HepG2 (cell line): ENCODE data around the gene KMT2B. TPM values are rescaled to one million over a fixed set of nuclear protein-coding genes. Genes with fewer than 3 reads are reported as not detected.

Source experiments
- BATF2 ChIP-seq: sonication (generic); formaldehyde crosslinking; IDR thresholded peaks from 2 replicates; pipeline ENCODE4 v1.8.0; 2022; ENCODE audit warnings: mild to moderate bottlenecking, missing genetic modification reagents, moderate library complexity
- CREBL2 ChIP-seq: sonication (generic); formaldehyde crosslinking; IDR thresholded peaks from 2 replicates; pipeline ENCODE4 v1.8.1; 2023; ENCODE audit warnings: missing genetic modification reagents, mild to moderate bottlenecking, borderline replicate concordance
- FOXO1 ChIP-seq: sonication (generic); formaldehyde crosslinking; IDR thresholded peaks from 2 replicates; pipeline ENCODE4 v1.4.0; 2020; ENCODE audit warnings: missing genetic modification reagents
- HBP1 ChIP-seq: IDR thresholded peaks from 2 replicates; pipeline ENCODE4 v1.6.1; 2016; ENCODE audit warnings: low read depth, control low read depth
- HHEX ChIP-seq: IDR thresholded peaks from 2 replicates; pipeline ENCODE4 v1.6.1; 2016; ENCODE audit warnings: control low read depth
- HNF1B ChIP-seq: sonication (generic); formaldehyde crosslinking; IDR thresholded peaks from 2 replicates; pipeline ENCODE4 v1.5.1; 2020; ENCODE audit warnings: mild to moderate bottlenecking, moderate library complexity, missing genetic modification reagents
- MAFF ChIP-seq: IDR thresholded peaks from 2 replicates; pipeline ENCODE4 v1.6.1; 2011; ENCODE audit warnings: low read depth, low read length, improper control_type of control experiment
- MLX ChIP-seq: IDR thresholded peaks from 2 replicates; pipeline ENCODE4 v1.6.1; 2016
- ZNF101 ChIP-seq: sonication (generic); formaldehyde crosslinking; IDR thresholded peaks from 2 replicates; pipeline ENCODE4 v1.4.0; 2020; ENCODE audit warnings: mild to moderate bottlenecking, low read depth, missing genetic modification reagents, borderline replicate concordance
- ZNF205 ChIP-seq: IDR thresholded peaks from 2 replicates; pipeline ENCODE4 v1.6.1; 2018; ENCODE audit warnings: missing biosample characterization, missing genetic modification reagents
- ZNF253 ChIP-seq: sonication (generic); formaldehyde crosslinking; IDR thresholded peaks from 2 replicates; pipeline ENCODE4 v1.8.0; 2022; ENCODE audit warnings: mild to moderate bottlenecking, missing genetic modification reagents, borderline replicate concordance
- ZNF335 ChIP-seq: sonication (generic); formaldehyde crosslinking; IDR thresholded peaks from 2 replicates; pipeline ENCODE4 v1.4.0; 2020; ENCODE audit warnings: missing genetic modification reagents
- ZNF468 ChIP-seq: sonication (generic); formaldehyde crosslinking; IDR thresholded peaks from 2 replicates; pipeline ENCODE4 v1.8.0; 2022; ENCODE audit warnings: mild to moderate bottlenecking, moderate library complexity, missing genetic modification reagents
- ZNF503 ChIP-seq: sonication (generic); formaldehyde crosslinking; IDR thresholded peaks from 2 replicates; pipeline ENCODE4 v1.4.0; 2020; ENCODE audit warnings: missing genetic modification reagents
- ZNF543 ChIP-seq: sonication (generic); formaldehyde crosslinking; IDR thresholded peaks from 2 replicates; pipeline ENCODE4 v1.4.0; 2020; ENCODE audit warnings: mild to moderate bottlenecking, missing genetic modification reagents
- ZNF749 ChIP-seq: sonication (generic); formaldehyde crosslinking; IDR thresholded peaks from 2 replicates; pipeline ENCODE4 v1.8.0; 2022; ENCODE audit warnings: mild to moderate bottlenecking, missing genetic modification reagents, moderate library complexity, borderline replicate concordance
- ZNF75D ChIP-seq: sonication (generic); formaldehyde crosslinking; IDR thresholded peaks from 2 replicates; pipeline ENCODE4 v1.8.1; 2023; ENCODE audit warnings: missing genetic modification reagents, mild to moderate bottlenecking, borderline replicate concordance
- ZSCAN31 ChIP-seq: sonication (generic); formaldehyde crosslinking; IDR thresholded peaks from 2 replicates; pipeline ENCODE4 v1.5.0; 2020; ENCODE audit warnings: low read depth, mild to moderate bottlenecking, missing genetic modification reagents
- ZXDC ChIP-seq: sonication (generic); formaldehyde crosslinking; IDR thresholded peaks from 2 replicates; pipeline ENCODE4 v1.5.0; 2020; ENCODE audit warnings: mild to moderate bottlenecking, missing genetic modification reagents
- polyA plus RNA-seq, 8 experiments: library from polyadenylated mRNA; depleted of rRNA in 3 of 8; stranded (reverse) in 7 of 8; unstranded in 1 of 8; fragments of >200 nt; fragmentation: Illumina TruSeq in 4 of 8; extraction: Trizol in 4 of 8; gene quantifications; 2 replicates each; pipeline versions ENCODE4 v1.2.1 to v1.2.3, GENCODE V29; 2011 to 2016; ENCODE audit warnings: low read depth in 4 of 8, missing spikeins in 1 of 8, mixed read lengths in 1 of 8; ENCODE audit not compliant: insufficient read depth in 1 of 8
- total RNA-seq, 5 experiments: library from RNA; depleted of rRNA; stranded (reverse); fragments of >200 nt; fragmentation: Illumina TruSeq; extraction: Trizol; gene quantifications; 2 replicates each; pipeline ENCODE4 v1.2.3, GENCODE V29; 2016; ENCODE audit warnings: low read depth in 1 of 5

KMT2B gene
- total and polyA plus RNA-seq, 2 of the 13 experiments (the other 11 are each of a cell fraction or from before 2014, with no cell fraction given), result 6.2 to 16.9 TPM

GRCh38 chr19:35715981-35716800, 1.6 kb upstream of the KMT2B start (continued):
- TF ChIP-seq ZNF205 (CRISPR knock-in tag) (0 out of 2 replicates have a peak, but pooled peaks have one; percentile 50), ZNF468 (CRISPR knock-in tag) (no peak), ZNF101 (no peak), HNF1B (CRISPR knock-in tag) (0 out of 2 replicates have a peak, but pooled peaks have one; percentile 12), CREBL2 (peak; percentile 83; the same call in 1 of the 2 replicates), ZNF543 (CRISPR knock-in tag) (peak; percentile 80; the same call in 1 of the 2 replicates), ZNF253 (CRISPR knock-in tag) (no peak), ZNF335 (CRISPR knock-in tag) (no peak), ZXDC (no peak), FOXO1 (CRISPR knock-in tag) (no peak), ZNF503 (CRISPR knock-in tag) (no peak), MAFF (no peak), HHEX (CRISPR knock-in tag) (no peak), MLX (no peak), HBP1 (CRISPR knock-in tag) (0 out of 2 replicates have a peak, but pooled peaks have one; percentile 5), ZNF749 (CRISPR knock-in tag) (peak; percentile 48), ZNF75D (CRISPR knock-in tag) (no peak), ZSCAN31 (CRISPR knock-in tag) (0 out of 2 replicates have a peak, but pooled peaks have one; percentile 52), BATF2 (CRISPR knock-in tag) (peak; percentile 81)
